Ascending aorta (tissue), 2 donors: Measurements from ENCODE around the gene SYNPO2. TPM values are rescaled to one million over a fixed set of nuclear protein-coding genes. Genes with fewer than 3 reads are reported as not detected.

Experiments used
- DNase-seq, 2 donors: peaks; one replicate each; pipeline ENCODE4 v3.0.0-alpha.2; 2019; ENCODE audit warnings: low spot score in 2 of 2
- H3K27ac ChIP-seq, 2 donors: fragments of 200-600 bp; sonication (generic); one replicate each; pipeline ENCODE4 v1.5.1; 2016 to 2017; ENCODE audit warnings: mild to moderate bottlenecking in 1 of 2
- H3K27me3 ChIP-seq: fragments of 200-600 bp; sonication (generic); one replicate; pipeline ENCODE4 v1.5.1; 2017
- H3K36me3 ChIP-seq, 2 donors: fragments of 200-600 bp; sonication (generic); one replicate each; pipeline ENCODE4 v1.5.1; 2016
- H3K4me1 ChIP-seq, 2 donors: fragments of 200-600 bp; sonication (generic); one replicate each; pipeline ENCODE4 v1.5.1; 2016 to 2017; ENCODE audit warnings: mild to moderate bottlenecking in 1 of 2
- H3K4me3 ChIP-seq, 2 donors: fragments of 200-600 bp; sonication (generic); one replicate each; pipeline ENCODE4 v1.5.1; 2016 to 2017; ENCODE audit warnings: mild to moderate bottlenecking in 1 of 2
- H3K9me3 ChIP-seq, 2 donors: fragments of 200-600 bp; sonication (generic); one replicate each; pipeline ENCODE4 v1.5.1; 2016
- CTCF ChIP-seq, 3 experiments: fragments of 200-600 bp in 2 of 3; fragments of 450-650 bp in 1 of 3; sonication (generic) in 2 of 3; IDR thresholded peaks; one replicate each; pipeline ENCODE4 v1.5.1; 2016 to 2019; ENCODE audit warnings: antibody characterized with exemption in 3 of 3, mild to moderate bottlenecking in 1 of 3, moderate library complexity in 1 of 3
- intact Hi-C: fragments of 100-400 bp; cut with DNase I; formaldehyde crosslinking; loops from one replicate; pipeline ENCODE4 v1.15.1; 2023
- total RNA-seq: library from RNA; depleted of rRNA; stranded (reverse); fragments of >200 nt; gene quantifications from one replicate; pipeline ENCODE4 v1.1.0, GENCODE V29; 2016

The SYNPO2 gene
- total RNA-seq, 1 donor from 2014 or later: 178 TPM

DNA sequence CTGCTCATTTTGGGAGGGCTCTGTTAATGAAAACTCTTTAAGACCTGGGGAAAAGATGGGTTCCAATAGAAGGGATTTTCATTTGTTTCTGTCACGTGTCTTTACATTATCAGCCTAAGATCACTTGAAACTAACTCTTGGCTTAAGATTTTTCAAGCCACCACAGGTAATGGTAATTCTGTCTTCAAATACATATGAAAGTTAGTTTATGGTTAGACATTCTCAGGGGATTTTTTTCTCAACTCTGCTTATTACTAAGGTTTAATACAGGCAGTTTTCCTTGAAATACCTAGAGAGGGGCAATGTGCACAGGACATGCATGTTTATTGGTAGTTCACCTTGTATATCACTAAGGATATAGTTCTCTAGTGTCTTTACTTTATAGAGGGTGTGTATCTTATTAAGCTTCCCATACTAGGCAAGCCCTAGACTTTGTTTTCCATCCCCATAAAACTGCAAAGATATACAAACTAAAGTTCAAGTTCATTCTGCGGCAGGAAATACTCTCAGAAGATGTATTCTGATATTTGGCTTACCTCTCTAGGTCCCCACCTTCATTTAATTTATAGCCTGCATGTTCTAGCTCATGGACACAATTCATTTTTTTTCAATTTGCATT lies 208.7 kb downstream of the SYNPO2 start:
- no peaks in the 10 kb centered on the region for H3K36me3 ChIP-seq
- intact Hi-C loops: no loop called here
- H3K4me1 ChIP-seq: peaks cover 0 to 10% of the 10 kb centered on the region in 2 donors

DNA sequence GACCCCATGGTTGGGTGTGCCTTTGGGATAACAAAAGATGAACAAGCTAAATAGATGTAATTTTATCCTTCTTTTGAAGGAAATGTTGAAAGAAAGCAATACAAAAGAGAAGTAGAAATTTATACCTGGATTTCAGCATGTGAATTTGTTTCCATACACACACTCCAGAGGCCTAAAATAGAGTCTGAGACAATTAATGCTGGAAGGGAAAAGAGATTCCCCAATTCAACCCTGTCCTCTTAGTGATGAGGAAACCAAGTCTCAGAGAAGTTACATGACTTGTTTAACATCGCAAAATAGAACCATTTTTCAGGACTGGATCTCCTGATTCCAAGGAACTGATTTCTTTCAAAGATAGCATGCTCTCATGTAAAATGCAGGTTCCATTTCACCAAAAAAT lies 209.7 kb downstream of the SYNPO2 start:
- no peaks in the 10 kb centered on the region for H3K36me3 ChIP-seq
- intact Hi-C loops: no loop called here
- no peak for TF ChIP-seq CTCF (IDR thresholded peaks at IDR 0.05)
- no peaks in the 10 kb centered on the region for H3K27me3 ChIP-seq
- no peaks in the 10 kb centered on the region for H3K9me3 ChIP-seq
- H3K27ac ChIP-seq: no peak overlapping the region
- no peak overlapping the region for H3K4me3 ChIP-seq
- DNase-seq: no peak
- peaks cover 0 to 16% of the 10 kb centered on the region in 2 donors for H3K4me1 ChIP-seq

More for the DNA sequence above, 208.7 kb downstream of the SYNPO2 start:
- Histone ChIP-seq H3K4me3 (no peak overlapping the region), H3K27ac (no peak overlapping the region), H3K9me3 (no peaks in the 10 kb centered on the region), H3K27me3 (no peaks in the 10 kb centered on the region)
- no peak for DNase-seq
- TF ChIP-seq CTCF (IDR thresholded peaks at IDR 0.05): no peak

GRCh38 chr4:119099227-119099810 lies 210.7 kb downstream of the SYNPO2 start:
- no peaks in the 10 kb centered on the region for H3K27me3 ChIP-seq
- DNase-seq: no peak
- peaks cover 0 to 23% of the 10 kb centered on the region in 2 donors for H3K4me1 ChIP-seq
- no peak for TF ChIP-seq CTCF (IDR thresholded peaks at IDR 0.05)
- H3K36me3 ChIP-seq: no peaks in the 10 kb centered on the region
- H3K27ac ChIP-seq: peak overlapping the region; percentile 21 to 58
- intact Hi-C loops: no loop called here
- no peak overlapping the region for H3K4me3 ChIP-seq
- H3K9me3 ChIP-seq: no peaks in the 10 kb centered on the region

- no peak for TF ChIP-seq CTCF (IDR thresholded peaks at IDR 0.05)
- no peaks in the 10 kb centered on the region for H3K36me3 ChIP-seq
- H3K27me3 ChIP-seq: no peaks in the 10 kb centered on the region
- no peak overlapping the region for H3K4me3 ChIP-seq
- peaks cover 0 to 35% of the 10 kb centered on the region in 2 donors for H3K4me1 ChIP-seq
- H3K9me3 ChIP-seq: no peaks in the 10 kb centered on the region
- H3K27ac ChIP-seq: peak overlapping the region in 1 of 2 donors; percentile 32
- DNase-seq: no peak
- intact Hi-C loops: loop anchor here (5.0 to 10.0 kb wide), 2 partner anchors 37 to 336 kb away; partner anchors contain the start of gene MYOZ2
These were observed 212.0 kb downstream of the SYNPO2 start for GRCh38 chr4:119100655-119101054.

DNA sequence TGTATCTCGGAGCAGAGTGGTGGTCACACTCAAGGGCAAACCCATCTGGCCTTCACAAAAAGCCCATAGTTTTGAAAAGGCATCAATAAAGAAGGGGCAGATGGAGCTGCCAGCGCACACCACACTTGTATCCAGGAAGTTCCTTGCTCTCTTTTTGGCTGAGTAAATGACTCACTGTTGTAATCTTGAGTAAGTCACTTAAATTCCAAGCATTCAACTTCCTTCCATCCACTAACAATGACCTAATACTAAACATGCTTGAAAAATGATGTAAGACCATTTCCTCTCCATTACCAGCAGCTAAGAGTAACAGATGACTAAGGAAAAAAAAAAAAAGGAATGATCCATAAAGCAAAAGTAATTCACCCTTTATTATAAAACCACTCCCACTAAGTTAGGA lies 214.6 kb downstream of the SYNPO2 start:
- peak in 1 of 2 donors; percentile 87 for DNase-seq
- H3K4me1 ChIP-seq: peaks cover 0 to 47% of the 10 kb centered on the region in 2 donors
- peak overlapping the region; percentile 81 for H3K27ac ChIP-seq
- H3K27me3 ChIP-seq: no peaks in the 10 kb centered on the region
- intact Hi-C loops: loop anchor here (2.0 to 10.0 kb wide), 4 partner anchors 34 to 338 kb away; partner anchors contain the start of gene MYOZ2
- no peak overlapping the region for H3K4me3 ChIP-seq
- H3K9me3 ChIP-seq: no peaks in the 10 kb centered on the region
- no peak for TF ChIP-seq CTCF (IDR thresholded peaks at IDR 0.05)
- no peaks in the 10 kb centered on the region for H3K36me3 ChIP-seq
